Measurements from ENCODE around the gene ZNF117.
"Not testable (repeated sequence)": the region's sequence is repeated elsewhere in the genome, so short reads cannot be mapped to it uniquely, and the experiment has no call there.

ZNF117 gene

DNA sequence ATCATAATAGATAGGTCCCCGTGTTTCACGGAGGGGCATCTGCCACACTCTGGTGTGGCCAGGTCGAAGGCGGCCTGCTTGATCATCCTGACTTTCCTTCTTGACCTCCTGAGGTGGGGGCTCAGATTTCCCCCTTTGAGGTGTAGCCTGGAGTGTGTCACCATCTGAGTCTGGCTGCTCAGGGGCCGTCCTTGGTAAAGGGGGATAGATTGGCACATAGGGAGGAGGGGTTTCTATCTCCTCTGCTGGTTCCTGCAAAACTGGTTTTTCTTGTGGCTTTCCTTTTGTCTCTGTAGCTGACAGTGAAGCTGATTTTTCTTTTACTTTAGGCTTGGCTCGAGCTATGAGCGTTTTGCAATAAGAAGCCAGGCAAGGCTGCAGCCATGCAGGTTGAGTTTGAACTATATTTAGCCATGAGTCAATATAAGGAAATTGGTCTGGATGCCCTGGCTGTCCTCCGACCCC is 7.1 kb upstream of the ZNF117 start:
- no peak for DNase-seq

DNA sequence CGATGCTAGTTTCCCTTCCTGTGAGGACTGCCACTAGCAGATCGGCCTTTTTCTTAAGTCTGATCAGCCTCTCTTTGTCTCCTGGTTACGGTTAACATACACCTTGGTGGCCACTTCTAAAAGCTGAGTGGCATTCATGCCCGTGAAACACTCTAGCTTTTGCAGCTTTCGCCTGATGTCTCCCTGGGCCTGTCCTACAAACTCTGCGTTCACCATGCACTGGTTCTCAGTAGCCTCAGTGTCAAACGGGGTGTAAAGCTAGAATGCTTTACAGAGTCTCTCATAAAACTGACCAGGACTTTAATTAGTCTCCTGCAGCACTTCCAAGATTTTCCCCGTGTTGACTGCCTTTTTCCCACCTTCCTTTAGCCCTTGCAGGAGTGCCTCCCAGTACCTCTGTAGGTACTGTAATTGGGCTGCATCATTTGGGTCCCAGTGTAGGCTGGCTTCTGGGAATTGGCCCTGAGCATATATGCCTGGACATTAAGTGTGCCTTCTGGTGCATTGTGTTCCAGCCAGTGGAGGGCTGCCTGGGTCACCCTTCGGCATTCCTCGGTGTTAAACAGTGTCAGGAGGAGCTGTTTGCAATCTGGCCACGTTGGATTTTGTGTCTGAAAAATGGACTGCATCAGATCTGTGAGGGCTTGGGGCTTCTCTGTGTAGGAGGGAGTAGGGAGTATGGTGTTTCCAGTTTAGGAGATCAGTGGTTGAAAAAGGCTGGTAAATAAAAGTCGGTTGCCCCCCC is 6.5 kb upstream of the ZNF117 start:
- no peak for DNase-seq

DNA sequence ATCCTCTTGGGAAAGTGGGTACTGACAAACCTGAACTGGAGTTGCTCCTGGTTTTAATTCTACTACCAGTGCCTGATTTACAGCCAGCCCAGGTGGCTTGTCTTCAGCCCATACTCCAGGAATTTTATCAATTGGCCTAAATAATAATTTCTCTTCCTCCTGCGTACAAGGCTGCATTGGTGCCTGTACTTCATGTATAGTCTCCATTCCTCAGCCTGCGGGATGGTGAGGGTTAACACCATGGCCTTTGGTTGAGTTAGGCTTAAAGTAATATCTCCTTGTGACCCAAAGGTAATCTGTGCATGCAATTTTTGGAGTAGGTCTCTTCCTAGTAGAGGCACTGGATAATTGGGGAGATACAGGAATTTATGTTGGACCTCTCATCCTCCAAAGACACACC is 5.5 kb upstream of the ZNF117 start:
- no peak for DNase-seq

DNA sequence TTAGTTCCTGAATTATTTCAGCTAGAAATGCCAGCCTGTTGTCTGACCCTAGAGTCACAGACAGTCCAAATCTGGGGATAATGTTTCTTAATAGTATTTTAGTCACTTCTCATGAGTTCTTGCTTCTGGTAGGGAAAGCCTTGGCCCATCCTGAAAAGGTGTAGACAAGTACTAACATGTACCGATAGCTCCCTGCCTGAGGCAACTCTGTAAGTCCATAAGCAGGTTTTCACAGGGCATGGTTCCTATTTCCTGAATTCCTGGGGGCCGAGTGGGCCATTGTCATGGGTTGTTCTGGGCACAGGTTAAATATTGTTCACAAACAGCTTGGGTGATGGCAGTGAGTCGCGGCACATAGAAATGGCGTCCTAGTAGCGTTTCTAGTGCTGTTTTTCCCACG is 3.1 kb upstream of the ZNF117 start:
- DNase-seq, result no peak

DNA sequence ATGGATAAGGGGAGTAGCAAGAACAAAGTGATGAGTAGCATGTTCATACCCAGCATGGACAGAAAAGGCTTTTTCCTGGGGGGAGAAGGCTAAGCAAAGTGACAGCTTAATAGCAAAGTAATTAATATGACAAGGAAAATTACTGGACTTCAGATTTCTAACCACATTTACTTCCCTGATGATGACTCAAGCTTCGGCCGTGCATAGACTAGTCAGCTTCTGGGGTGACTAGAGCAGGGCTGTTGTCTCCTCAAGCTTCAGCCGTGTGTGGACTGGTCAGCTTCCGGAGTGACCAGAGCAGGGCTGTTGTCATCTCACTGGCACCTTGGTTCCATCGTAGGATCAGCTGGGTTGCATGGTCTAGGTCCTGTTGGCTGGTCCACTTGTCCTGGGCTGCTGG is 2.1 kb upstream of the ZNF117 start:
- no peak for DNase-seq

DNA sequence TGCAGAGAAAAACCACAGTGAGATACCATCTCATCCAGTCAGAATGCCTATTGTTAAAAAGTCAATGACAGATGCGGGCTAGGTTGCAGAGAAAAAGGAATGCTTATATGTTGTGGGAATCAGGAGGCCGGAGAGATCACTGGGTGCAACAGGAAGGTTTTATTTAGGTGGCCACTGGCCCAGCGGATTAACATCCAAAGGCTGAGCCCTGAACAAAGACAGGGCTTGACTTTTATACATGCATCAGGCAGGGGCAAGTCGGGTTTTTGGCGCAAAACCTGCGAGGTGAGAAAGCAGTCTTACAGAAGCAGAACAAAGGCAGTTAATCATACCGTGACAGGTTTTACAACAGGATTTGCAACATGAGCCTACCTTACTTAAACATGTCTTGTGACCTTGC is 620 bp downstream of the ZNF117 start:
- DNase-seq, result no peak

DNA sequence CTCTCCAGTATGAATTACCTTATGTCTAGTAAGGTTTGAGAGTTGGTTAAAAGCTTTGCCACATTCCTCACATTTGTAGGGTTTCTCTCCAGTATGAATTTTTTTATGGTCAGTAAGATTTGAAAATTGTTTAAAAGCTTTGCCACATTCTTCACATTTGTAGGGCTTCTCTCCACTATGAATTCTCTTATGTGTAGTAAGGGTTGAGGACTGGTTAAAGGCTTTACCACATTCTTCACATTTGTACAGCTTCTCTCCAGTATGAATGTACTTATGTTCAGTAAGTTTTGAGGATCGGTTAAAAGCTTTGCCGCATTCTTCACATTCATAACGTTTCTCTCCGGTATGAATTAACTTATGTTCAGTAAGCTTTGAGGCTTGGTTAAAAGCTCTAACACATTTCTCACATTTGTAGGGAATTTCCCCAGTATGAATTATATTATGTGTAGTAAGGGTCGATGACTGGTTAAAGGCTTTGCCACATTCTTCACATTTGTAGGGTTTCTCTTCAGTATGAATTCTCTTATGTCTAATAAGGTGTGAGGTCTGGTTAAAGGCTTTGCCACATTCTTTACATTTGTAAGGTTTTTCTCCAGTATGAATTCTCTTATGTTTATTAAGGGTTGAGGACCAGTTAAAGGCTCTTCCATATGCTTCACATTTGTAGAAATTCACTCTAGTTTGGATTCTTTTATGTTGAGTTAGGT is 12.2 kb downstream of the ZNF117 start:
- DNase-seq, result no peak

DNA sequence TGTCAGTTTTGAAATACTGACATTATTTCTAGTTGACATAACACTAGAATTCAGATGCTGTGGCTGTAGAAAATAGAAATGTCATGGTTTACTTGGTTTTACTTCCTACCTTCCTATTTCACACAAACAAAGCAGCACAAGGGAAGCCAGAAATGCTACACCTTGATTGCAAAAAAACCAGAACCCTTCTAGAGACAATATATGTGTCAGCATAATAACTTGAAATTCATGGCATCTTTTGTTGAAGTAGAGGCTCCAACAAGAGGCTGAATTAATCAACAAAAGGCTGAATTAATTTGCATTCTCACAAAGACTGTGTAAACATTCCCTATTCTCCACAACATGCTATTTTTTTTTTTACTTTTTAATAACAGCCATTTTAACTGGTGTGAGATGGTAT is 25.2 kb downstream of the ZNF117 start:
- no peak for DNase-seq

DNA sequence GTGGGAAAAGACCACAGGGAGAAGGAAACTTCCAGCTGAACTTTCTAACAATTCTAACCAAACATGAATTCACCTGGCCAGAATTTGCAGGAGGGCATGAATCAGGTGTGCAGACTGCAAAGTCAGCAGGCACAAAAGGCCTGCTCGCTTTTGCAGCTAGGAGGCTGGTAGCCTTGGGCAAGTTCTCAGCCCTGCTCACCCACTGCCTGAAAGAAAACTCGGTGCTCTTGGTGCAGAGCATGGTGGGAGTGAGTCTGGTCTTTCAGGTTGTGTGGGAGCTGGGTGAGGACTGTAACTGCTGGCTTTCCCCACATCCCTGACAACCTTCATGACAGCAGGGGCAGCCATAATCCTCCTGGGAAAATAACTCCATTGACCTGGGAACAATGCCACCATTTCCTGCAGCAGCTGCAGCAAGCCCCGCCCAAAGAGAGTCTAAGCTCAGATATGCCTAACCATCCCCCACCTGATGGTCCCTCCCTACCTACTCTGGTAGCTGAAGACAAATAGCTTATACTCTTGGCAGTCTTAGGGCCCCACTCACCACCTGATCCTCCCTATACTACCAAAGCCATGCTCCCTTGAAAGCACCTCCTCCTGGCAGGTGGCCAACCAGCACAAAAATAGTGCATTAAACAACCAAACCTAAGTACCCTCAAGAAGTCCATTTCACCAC is 31.6 kb downstream of the ZNF117 start:
- DNase-seq, result no peak

DNA sequence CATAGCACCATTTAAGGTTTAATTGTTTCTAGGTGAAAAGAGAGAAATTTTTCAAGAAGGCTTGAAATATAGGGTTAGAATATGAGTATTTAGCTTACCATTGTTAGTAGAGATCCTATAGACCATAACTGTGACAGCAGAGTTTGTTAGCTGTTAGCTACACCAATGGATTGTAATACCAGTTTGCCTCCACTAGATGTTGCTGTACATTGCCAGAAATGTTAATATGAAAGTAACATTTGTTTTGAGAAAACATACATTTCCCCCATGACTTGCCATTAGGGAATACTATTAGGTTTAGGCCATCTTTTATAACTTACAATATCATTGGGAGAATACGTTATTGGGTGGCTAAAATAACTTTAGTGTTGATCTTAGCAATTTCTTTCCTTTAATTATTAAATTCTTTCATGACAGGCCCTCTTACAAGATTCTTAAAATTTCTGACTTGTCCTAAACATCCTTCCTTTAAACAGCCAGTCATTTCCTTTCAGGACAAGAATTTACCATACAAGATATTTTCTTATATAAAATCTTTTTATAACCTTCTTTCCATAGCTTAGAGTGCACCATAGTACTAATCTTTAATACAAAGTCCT is 39.5 kb downstream of the ZNF117 start:
- DNase-seq, result no peak

DNA sequence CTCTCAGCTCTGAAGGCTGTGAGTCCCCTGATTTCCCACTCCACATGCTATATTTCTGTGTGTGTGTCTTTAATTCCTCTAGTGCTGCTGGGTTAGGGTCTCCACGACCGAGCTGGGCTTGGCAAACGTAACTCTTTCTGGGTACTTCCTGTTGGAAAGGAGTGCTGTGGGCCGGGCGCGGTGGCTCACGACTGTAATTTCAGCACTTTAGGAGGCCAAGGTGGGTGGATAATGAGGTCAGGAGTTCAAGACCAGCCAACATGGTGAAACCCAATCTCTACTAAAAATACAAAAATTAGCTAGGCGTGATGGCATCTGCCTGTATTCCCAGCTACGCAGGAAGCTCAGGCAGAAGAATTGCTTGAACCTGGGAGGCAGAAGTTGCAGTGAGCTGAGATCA is 40.2 kb downstream of the ZNF117 start:
- not testable (repeated sequence) for DNase-seq

DNA sequence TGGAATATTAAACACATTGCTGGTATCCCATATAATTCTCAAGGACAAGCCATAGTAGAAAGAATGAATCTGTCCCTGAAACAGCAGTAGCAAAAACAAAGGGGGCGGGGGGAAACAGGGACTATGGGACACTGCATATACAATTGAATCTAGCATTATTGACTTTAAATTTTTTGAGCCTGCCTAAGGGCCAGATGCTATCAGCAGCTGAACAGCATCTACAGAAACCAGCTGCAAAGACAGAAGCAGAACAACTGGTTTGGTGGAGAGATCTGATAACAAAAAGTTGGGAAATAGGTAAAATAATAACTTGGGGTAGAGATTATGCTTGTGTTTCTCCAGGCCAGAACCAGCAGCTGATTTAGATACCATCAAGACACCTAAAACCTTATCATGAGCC is 42.1 kb downstream of the ZNF117 start:
- not testable (repeated sequence) for DNase-seq

DNA sequence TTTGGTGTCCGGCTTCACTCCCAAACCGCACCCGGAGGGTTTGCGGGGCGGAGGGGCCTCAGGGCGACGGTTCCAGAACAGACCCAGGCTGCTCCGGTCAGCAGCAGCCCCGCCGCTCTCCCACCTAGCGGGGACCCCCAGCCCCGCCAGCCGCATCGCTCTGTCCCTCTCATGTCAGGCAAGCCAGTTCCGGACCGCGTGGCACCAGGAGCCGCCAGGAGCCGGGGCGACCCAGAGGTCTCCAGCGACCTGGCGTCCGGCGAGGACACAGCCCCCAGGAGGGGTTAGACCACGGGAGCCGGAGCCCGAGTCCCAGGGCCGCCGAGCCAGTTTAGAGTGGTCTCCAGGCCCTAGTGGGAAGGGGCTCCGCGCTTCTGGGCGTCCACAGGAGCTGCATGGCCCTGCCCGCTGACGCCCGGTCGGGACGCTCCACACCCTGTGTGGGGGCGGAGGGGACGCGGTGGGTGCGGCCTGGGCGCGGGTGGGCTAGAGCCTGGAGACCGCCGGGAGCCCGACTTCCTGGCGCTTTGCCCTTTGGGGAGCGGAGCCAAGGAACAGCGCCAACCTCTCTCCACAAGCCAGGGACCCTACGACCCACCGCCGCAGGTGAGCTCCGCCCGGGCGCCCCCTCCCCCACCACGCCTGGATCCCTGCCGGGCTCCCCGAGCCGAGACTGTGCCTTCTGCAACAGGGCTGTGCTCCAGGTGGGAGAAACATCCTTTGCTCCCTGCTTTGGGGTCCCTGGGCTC is 43.4 kb downstream of the ZNF117 start:
- peak; percentile 55 for DNase-seq

DNA sequence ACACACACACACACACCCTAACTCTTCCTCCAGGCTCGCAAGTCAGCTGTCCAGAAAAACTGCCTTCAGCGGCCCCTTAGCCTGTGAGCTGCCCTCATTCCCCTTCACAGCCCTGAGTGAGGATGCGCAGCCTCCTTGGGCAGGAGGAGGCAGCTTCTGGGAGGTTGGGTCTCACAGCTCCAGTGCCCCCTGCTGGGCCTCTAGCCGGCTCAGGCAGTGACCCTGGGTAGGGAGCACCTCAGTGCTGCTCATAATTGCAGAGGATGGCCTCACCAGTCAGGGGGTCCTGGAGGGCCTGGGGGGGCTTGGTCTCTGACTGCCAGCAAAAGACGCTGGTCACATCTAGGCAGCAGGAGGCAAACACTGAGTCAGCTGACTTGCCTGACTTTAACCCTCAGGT is 44.1 kb downstream of the ZNF117 start:
- peak; percentile 15 for DNase-seq

DNA sequence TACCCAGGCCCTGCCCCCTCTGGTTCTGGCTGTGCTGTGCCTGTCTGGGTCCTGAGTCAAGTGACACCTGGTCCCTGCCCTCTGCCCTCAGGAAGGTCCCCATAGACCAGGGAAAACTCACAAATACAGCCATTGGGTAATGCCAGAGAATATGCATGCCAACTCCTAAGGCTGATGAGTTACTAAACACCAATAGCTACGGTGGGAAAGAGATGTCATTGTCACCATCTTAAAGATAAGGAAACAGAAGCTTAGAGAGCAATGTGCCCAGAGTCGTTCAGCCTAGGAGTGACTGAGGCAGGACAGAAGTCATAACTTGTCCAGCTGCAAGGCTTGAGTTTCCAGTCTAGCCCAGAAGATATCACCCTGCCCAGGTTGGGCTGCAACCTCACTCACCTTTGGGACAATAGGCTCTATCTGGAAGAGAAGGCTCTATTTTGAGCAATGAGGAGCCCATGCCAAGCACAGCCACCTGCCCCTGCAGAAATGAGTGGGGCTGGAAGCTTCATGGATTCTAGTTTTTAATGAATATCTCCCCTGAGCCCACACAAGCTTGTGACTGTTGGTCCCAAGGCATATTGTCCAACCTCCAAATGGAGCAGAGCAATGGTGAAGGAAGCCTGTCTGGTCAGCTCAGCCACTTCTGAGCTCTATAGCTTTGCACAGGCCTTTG is 45.2 kb downstream of the ZNF117 start:
- no peak for DNase-seq

DNA sequence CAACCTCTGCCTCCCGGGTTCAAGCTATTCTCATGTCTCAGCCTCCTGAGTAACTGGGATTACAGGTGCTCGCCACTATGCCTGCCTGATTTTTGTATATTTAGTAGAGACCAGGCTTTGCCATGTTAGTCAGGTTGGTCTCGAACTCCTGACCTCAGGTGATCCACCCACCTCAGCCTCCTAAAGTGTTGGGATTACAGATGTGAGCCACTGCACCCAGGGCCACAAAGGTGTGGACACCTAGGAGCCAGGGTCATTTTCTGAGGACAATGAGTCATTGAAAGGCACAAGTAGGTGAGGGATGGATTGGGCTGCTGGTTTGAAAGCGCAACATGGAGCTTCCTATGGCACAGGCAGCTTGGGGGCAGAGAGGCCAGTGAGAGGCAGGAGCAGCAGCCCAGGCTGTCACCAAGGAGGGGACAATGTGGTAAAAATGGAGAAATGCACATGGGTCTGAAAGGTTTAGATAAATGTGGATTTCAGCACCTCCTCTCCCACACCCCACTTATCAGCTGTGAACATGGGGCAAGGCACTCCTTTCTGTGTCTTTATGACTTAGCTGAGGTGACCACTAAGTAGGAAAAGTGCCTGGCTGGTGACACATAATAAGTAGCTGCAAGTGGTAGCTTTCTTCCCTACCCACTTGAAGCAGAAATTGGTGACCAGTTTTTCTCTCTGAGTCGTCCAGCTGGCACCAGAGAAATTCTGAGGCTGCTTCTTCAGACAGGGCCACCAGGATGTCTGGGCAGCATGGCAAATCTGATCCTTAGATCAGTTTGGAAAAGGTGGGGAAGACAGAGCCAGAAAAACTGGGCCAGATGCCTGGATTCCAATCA is 46.0 kb downstream of the ZNF117 start:
- not testable (repeated sequence) for DNase-seq

DNA sequence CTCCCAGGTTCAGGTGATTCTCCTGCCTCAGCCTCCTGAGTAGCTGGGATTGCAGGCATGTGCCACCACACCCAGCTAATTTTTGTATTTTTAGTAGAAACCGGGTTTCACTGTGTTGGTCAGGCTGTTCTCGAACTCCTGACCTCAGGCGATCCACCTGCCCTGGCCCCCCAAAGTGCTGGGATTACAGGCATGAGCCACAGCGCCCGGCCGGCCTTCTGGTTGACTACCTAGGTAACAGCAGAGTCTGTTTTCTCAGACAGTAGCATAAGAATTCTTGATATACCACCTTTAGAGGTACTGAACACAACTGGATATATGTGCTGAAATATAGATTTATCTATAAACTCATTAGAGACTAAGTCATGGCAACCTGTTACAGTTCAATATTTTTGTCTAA is 50.8 kb downstream of the ZNF117 start:
- DNase-seq, result not testable (repeated sequence)

DNA sequence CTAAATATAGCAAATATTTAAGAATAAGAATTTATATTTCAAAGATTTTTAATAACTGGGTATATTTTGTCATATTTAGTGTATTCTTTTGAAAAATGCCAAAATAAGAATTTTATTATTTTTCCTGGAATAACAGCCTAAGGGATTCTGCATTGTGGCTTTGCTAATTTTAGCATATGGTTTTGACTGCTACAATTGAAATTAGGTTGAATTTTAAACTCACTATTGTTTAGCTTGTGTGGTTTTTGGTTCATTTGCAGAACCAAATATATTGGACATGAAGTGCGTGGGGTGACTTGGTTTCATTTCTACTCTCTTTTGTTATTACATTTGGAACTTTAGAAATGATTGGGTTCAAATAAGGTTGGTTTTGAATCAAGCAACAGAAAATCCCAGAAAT is 52.3 kb downstream of the ZNF117 start:
- no peak for DNase-seq

DNA sequence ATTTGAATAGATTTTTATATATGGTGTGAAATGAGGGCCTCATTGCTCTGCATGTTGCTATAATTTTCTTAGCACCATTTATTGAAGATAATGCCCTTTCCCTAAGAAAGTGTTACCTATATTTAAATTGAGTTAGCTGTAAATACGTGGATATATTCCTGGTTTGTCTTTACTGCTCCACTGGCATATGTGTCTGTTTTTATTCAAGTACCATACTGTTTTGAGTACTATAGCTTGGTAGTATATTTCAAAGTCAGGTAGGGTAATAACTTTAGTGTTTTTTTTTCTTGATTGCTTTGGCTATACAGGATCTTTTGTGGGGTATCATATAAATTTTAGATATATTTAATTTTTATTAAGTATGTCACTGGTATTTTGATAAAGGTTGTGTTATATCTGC is 56.4 kb downstream of the ZNF117 start:
- no peak for DNase-seq
